Suprapubic skin (tissue), 4 donors: ENCODE measurements around the gene CHAD.

Experiments
- CTCF ChIP-seq, 2 donors: fragments of 200-600 bp in 1 of 2; fragments of 450-650 bp in 1 of 2; sonication (generic) in 1 of 2; IDR thresholded peaks; one replicate each; pipeline ENCODE4 v1.5.1; 2016 to 2019; ENCODE audit warnings: antibody characterized with exemption in 2 of 2, mild to moderate bottlenecking in 1 of 2, moderate library complexity in 1 of 2
- POLR2A ChIP-seq, 2 donors: fragments of 450-650 bp; IDR thresholded peaks; one replicate each; pipeline ENCODE4 v1.6.1; 2017; ENCODE audit warnings: antibody characterized with exemption in 2 of 2, mild to moderate bottlenecking in 2 of 2, moderate library complexity in 2 of 2
- POLR2AphosphoS5 ChIP-seq, 3 donors: sonication (generic); formaldehyde crosslinking; IDR thresholded peaks; one replicate each; pipeline ENCODE4 v1.6.1; 2017; ENCODE audit warnings: antibody characterized with exemption in 3 of 3

GRCh38 chr17:50468304-50469207, at the start of gene CHAD:
- TF ChIP-seq CTCF (IDR thresholded peaks at IDR 0.05) (no peak), POLR2A (IDR thresholded peaks at IDR 0.05) (no peak), POLR2AphosphoS5 (IDR thresholded peaks at IDR 0.05) (no peak)
